Naive B cell (primary cell): ENCODE data around the gene TNNT2. TPM values are rescaled to one million over a fixed set of nuclear protein-coding genes. Genes with fewer than 3 reads are reported as not detected.

ENCODE experiments used
- ATAC-seq, 2 donors: fragments of 150-1000 bp; cut with Tn5 transposase; 2 replicates each; pipeline ENCODE4 v1.10.0; 2021; ENCODE audit warnings: low read depth in 2 of 2, mild to moderate bottlenecking in 2 of 2, moderate library complexity in 2 of 2
- DNase-seq: peaks from one replicate; pipeline ENCODE4 v3.0.0; 2022
- H3K27ac Mint-ChIP-seq, 6 donors: one replicate each; pipeline ENCODE4 v1.8.0; 2020 to 2022; ENCODE audit warnings: mild to moderate bottlenecking in 6 of 6, mixed read lengths in 6 of 6, moderate library complexity in 5 of 6, inconsistent platforms in 2 of 6
- H3K27me3 Mint-ChIP-seq, 3 donors: one replicate each; pipeline ENCODE4 v1.8.0; 2021 to 2022; ENCODE audit warnings: mixed read lengths in 3 of 3, mild to moderate bottlenecking in 1 of 3
- H3K36me3 Mint-ChIP-seq, 2 donors: one replicate each; pipeline ENCODE4 v1.8.0; 2020 to 2022; ENCODE audit warnings: mixed read lengths in 2 of 2, inconsistent platforms in 1 of 2, mild to moderate bottlenecking in 1 of 2
- H3K4me1 Mint-ChIP-seq, 3 donors: one replicate each; pipeline ENCODE4 v1.8.0; 2020 to 2022; ENCODE audit warnings: mixed read lengths in 3 of 3, inconsistent platforms in 1 of 3, mild to moderate bottlenecking in 1 of 3, moderate library complexity in 1 of 3
- H3K4me3 Mint-ChIP-seq, 8 donors: one replicate each; pipeline ENCODE4 v1.8.0; 2020 to 2022; ENCODE audit warnings: mild to moderate bottlenecking in 8 of 8, mixed read lengths in 8 of 8, moderate library complexity in 8 of 8, inconsistent platforms in 2 of 8
- H3K9me3 Mint-ChIP-seq, 7 donors: one replicate each; pipeline ENCODE4 v1.8.0; 2020 to 2022; ENCODE audit warnings: mixed read lengths in 7 of 7, mild to moderate bottlenecking in 5 of 7, inconsistent platforms in 2 of 7, moderate library complexity in 1 of 7
- polyA plus RNA-seq, 6 donors: library from polyadenylated mRNA; unstranded; fragments of 300-500 nt; fragmentation: Illumina TruSeq; gene quantifications; one replicate each; pipeline ENCODE4 v1.2.3, GENCODE V29; 2021; ENCODE audit warnings: low read depth in 6 of 6

The TNNT2 gene
- polyA plus RNA-seq, 6 donors from 2014 or later = not detected

- Mint-ChIP-seq H3K27ac (no peak overlapping the region), H3K27me3 (peaks cover 4 to 22% (median 15%) of the 10 kb centered on the region in 3 donors), H3K36me3 (no peaks in the 10 kb centered on the region), H3K4me1 (no peaks in the 10 kb centered on the region), H3K9me3 (no peaks in the 10 kb centered on the region), H3K4me3 (no peak overlapping the region)
- ATAC-seq (no peak), DNase-seq (no peak)
These were observed 48.2 kb downstream of the TNNT2 start for GRCh38 chr1:201329286-201329685.

GRCh38 chr1:201328576-201328975 is 48.9 kb downstream of the TNNT2 start:
- no peak overlapping the region for H3K4me3 Mint-ChIP-seq
- no peak for ATAC-seq
- no peak for DNase-seq
- H3K9me3 Mint-ChIP-seq = no peaks in the 10 kb centered on the region
- H3K27ac Mint-ChIP-seq = no peak overlapping the region
- no peaks in the 10 kb centered on the region for H3K4me1 Mint-ChIP-seq
- no peaks in the 10 kb centered on the region for H3K36me3 Mint-ChIP-seq
- peaks cover 4 to 22% (median 15%) of the 10 kb centered on the region in 3 donors for H3K27me3 Mint-ChIP-seq

GRCh38 chr1:201327687-201328240 is 49.7 kb downstream of the TNNT2 start:
- ATAC-seq (no peak), DNase-seq (no peak)
- Mint-ChIP-seq H3K27me3 (peaks cover 4 to 22% (median 15%) of the 10 kb centered on the region in 3 donors), H3K9me3 (no peaks in the 10 kb centered on the region), H3K4me3 (no peak overlapping the region), H3K27ac (peak overlapping the region in 1 of 6 donors; percentile 70), H3K4me1 (no peaks in the 10 kb centered on the region), H3K36me3 (no peaks in the 10 kb centered on the region)

- no peaks in the 10 kb centered on the region for H3K36me3 Mint-ChIP-seq
- peak overlapping the region in 1 of 8 donors; percentile 68 for H3K4me3 Mint-ChIP-seq
- no peaks in the 10 kb centered on the region for H3K4me1 Mint-ChIP-seq
- peak overlapping the region in 1 of 6 donors; percentile 9 for H3K27ac Mint-ChIP-seq
- H3K27me3 Mint-ChIP-seq = peaks cover 4 to 22% (median 15%) of the 10 kb centered on the region in 3 donors
- H3K9me3 Mint-ChIP-seq = no peaks in the 10 kb centered on the region
- no peak for ATAC-seq
- DNase-seq = no peak
These were observed 50.8 kb downstream of the TNNT2 start for GRCh38 chr1:201326710-201327109.

GRCh38 chr1:201325678-201326060 is 51.8 kb downstream of the TNNT2 start:
- Mint-ChIP-seq H3K9me3 (no peaks in the 10 kb centered on the region), H3K4me3 (no peak overlapping the region), H3K27ac (no peak overlapping the region), H3K36me3 (no peaks in the 10 kb centered on the region), H3K27me3 (peaks cover 4 to 21% (median 15%) of the 10 kb centered on the region in 3 donors), H3K4me1 (no peaks in the 10 kb centered on the region)
- DNase-seq (no peak), ATAC-seq (no peak)

- Mint-ChIP-seq H3K9me3 (peaks cover 0 to 2% (median 0%) of the 10 kb centered on the region in 7 donors), H3K27me3 (peaks cover 4 to 19% (median 15%) of the 10 kb centered on the region in 3 donors), H3K4me3 (no peak overlapping the region), H3K36me3 (no peaks in the 10 kb centered on the region), H3K4me1 (no peaks in the 10 kb centered on the region), H3K27ac (no peak overlapping the region)
- DNase-seq (no peak), ATAC-seq (no peak)
These were observed 52.4 kb downstream of the TNNT2 start for GRCh38 chr1:201324821-201325677.

GRCh38 chr1:201324306-201324705 is 53.2 kb downstream of the TNNT2 start:
- Mint-ChIP-seq H3K4me1 (no peaks in the 10 kb centered on the region), H3K27ac (no peak overlapping the region), H3K27me3 (peaks cover 0 to 25% (median 16%) of the 10 kb centered on the region in 3 donors), H3K36me3 (no peaks in the 10 kb centered on the region), H3K9me3 (peaks cover 0 to 4% (median 0%) of the 10 kb centered on the region in 7 donors), H3K4me3 (no peak overlapping the region)
- ATAC-seq = no peak
- DNase-seq = no peak

GRCh38 chr1:201322653-201323510 is 54.6 kb downstream of the TNNT2 start:
- no peak for ATAC-seq

GRCh38 chr1:201321826-201322390 is 55.6 kb downstream of the TNNT2 start:
- H3K27me3 Mint-ChIP-seq = peaks cover 4 to 23% (median 15%) of the 10 kb centered on the region in 3 donors
- H3K36me3 Mint-ChIP-seq = no peaks in the 10 kb centered on the region
- H3K4me1 Mint-ChIP-seq = no peaks in the 10 kb centered on the region
- H3K9me3 Mint-ChIP-seq = peaks cover 0 to 4% (median 0%) of the 10 kb centered on the region in 7 donors
- H3K27ac Mint-ChIP-seq = no peak overlapping the region
- H3K4me3 Mint-ChIP-seq = no peak overlapping the region
- no peak for DNase-seq
- no peak for ATAC-seq

More at GRCh38 chr1:201322653-201323510, 54.6 kb downstream of the TNNT2 start:
- Mint-ChIP-seq H3K9me3 (peaks cover 0 to 4% (median 0%) of the 10 kb centered on the region in 7 donors), H3K27me3 (peaks cover 1 to 25% (median 18%) of the 10 kb centered on the region in 3 donors), H3K27ac (no peak overlapping the region), H3K4me3 (no peak overlapping the region), H3K4me1 (no peaks in the 10 kb centered on the region), H3K36me3 (no peaks in the 10 kb centered on the region)
- no peak for DNase-seq

- peaks cover 4 to 26% (median 14%) of the 10 kb centered on the region in 3 donors for H3K27me3 Mint-ChIP-seq
- H3K4me3 Mint-ChIP-seq = no peak overlapping the region
- H3K36me3 Mint-ChIP-seq = no peaks in the 10 kb centered on the region
- H3K9me3 Mint-ChIP-seq = peaks cover 0 to 10% (median 0%) of the 10 kb centered on the region in 7 donors
- H3K4me1 Mint-ChIP-seq = no peaks in the 10 kb centered on the region
- no peak for DNase-seq
- no peak for ATAC-seq
- no peak overlapping the region for H3K27ac Mint-ChIP-seq
These were observed 57.2 kb downstream of the TNNT2 start for GRCh38 chr1:201320168-201320788.

- no peaks in the 10 kb centered on the region for H3K36me3 Mint-ChIP-seq
- H3K27ac Mint-ChIP-seq = no peak overlapping the region
- ATAC-seq (no peak), DNase-seq (no peak)
- no peak overlapping the region for H3K4me3 Mint-ChIP-seq
- H3K9me3 Mint-ChIP-seq = peaks cover 0 to 10% (median 0%) of the 10 kb centered on the region in 7 donors
- H3K4me1 Mint-ChIP-seq = no peaks in the 10 kb centered on the region
- peaks cover 4 to 26% (median 14%) of the 10 kb centered on the region in 3 donors for H3K27me3 Mint-ChIP-seq
These were observed 57.8 kb downstream of the TNNT2 start for GRCh38 chr1:201319631-201320030.

- DNase-seq = no peak
- Mint-ChIP-seq H3K36me3 (no peaks in the 10 kb centered on the region), H3K4me1 (no peaks in the 10 kb centered on the region), H3K27me3 (peaks cover 4 to 26% (median 14%) of the 10 kb centered on the region in 3 donors), H3K4me3 (no peak overlapping the region), H3K9me3 (peaks cover 0 to 10% (median 0%) of the 10 kb centered on the region in 7 donors), H3K27ac (no peak overlapping the region)
- no peak for ATAC-seq
These were observed 58.8 kb downstream of the TNNT2 start for GRCh38 chr1:201318504-201319340.
